Ecto neural progenitor cell (in vitro differentiated cells): ENCODE results near the gene RASSF1.

ENCODE experiments used
- DNase-seq: peaks from one replicate; pipeline ENCODE4 v3.0.0-alpha.2; 2018; ENCODE audit warnings: low spot score

Gene RASSF1, protein sequence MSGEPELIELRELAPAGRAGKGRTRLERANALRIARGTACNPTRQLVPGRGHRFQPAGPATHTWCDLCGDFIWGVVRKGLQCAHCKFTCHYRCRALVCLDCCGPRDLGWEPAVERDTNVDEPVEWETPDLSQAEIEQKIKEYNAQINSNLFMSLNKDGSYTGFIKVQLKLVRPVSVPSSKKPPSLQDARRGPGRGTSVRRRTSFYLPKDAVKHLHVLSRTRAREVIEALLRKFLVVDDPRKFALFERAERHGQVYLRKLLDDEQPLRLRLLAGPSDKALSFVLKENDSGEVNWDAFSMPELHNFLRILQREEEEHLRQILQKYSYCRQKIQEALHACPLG

DNA sequence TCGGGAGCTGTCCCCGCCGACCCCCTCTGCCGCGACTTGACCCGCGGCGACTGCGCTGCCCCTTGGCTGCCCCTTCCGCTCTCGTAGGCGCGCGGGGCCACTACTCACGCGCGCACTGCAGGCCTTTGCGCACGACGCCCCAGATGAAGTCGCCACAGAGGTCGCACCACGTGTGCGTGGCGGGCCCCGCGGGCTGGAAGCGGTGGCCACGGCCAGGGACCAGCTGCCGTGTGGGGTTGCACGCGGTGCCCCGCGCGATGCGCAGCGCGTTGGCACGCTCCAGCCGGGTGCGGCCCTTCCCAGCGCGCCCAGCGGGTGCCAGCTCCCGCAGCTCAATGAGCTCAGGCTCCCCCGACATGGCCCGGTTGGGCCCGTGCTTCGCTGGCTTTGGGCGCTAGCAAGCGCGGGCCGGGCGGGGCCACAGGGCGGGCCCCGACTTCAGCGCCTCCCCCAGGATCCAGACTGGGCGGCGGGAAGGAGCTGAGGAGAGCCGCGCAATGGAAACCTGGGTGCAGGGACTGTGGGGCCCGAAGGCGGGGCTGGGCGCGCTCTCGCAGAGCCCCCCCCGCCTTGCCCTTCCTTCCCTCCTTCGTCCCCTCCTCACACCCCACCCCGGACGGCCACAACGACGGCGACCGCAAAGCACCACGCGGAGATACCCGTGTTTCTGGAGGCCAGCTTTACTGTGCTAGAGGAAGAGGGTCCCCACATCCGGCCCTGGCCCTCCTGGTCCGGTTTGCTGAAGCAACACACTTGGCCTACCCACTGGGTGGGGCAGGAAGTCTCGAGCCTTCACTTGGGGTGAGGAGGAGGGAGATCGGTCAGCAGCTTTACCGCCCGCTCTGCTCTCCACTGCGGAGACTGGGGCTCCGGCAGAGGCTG, at the start of gene RASSF1:
Gene RASSF1 (minus strand): TSS at position 389 of the 882 bp plus-strand sequence. CDS start 31 bp downstream, at position 358.
- DNase-seq, result no peak

GRCh38 chr3:50389414-50389767, 48.8 kb upstream of the RASSF1 start:
- no peak for DNase-seq

DNA sequence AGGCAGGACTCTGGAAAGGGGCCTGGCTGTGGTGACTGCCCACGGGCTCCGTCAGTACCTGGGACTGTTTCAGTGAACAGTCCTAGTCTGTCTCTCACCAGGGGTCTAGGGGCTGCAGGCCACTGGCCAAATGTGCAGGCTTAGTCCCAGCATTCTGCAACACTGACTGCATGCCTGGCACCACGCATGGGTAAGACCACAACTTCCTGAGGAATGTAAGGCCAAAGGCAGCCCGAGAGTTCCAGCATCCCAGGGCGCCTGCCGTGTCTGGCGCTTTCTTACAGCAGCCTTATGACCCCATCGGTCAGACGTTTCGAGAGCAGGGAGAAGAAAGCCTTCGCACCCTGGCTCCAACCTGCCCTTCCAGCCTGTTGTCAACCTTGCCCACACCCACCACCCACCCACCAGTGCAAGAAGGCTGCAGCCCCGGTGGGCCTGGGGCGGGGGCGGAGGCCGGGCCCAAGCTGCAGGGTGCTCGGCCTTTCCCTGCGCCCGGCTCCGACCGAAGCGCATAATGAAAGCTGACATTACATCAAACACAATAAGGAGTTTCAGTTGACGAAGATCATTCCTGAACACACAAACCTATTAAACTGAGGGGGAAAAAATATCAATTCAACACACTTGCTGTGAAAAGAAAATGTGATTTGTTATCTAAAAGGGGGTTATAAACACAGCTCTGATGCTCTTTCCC, 48.2 kb upstream of the RASSF1 start:
- no peak for DNase-seq

- DNase-seq, result peak; percentile 76
These were observed 47.5 kb upstream of the RASSF1 start for GRCh38 chr3:50388016-50388719.

DNA sequence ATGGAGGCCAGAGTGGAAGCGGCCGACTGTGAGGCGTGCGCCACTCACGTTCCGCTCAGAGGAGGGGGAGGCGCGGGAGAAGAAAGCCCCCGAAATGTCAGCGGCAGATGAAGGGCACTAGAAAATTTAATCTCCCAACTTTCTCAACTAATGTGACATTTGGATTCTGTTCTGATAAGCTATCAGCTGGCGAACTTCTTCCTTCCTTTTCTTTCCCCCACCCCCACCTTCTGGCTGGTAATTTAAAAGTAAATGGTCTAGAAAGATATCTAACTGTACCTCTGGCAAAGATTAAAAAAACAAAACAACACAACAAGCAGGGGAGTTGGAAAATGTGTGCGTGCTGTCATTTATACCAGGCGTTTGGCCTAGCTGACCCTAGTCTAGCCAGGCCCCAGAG, 45.1 kb upstream of the RASSF1 start:
- no peak for DNase-seq

GRCh38 chr3:50383750-50384149, 43.1 kb upstream of the RASSF1 start:
- DNase-seq, result no peak

- no peak for DNase-seq
These were observed 42.1 kb upstream of the RASSF1 start for GRCh38 chr3:50382722-50383121.

- no peak for DNase-seq
These were observed 40.7 kb upstream of the RASSF1 start for GRCh38 chr3:50381383-50381782.

DNA sequence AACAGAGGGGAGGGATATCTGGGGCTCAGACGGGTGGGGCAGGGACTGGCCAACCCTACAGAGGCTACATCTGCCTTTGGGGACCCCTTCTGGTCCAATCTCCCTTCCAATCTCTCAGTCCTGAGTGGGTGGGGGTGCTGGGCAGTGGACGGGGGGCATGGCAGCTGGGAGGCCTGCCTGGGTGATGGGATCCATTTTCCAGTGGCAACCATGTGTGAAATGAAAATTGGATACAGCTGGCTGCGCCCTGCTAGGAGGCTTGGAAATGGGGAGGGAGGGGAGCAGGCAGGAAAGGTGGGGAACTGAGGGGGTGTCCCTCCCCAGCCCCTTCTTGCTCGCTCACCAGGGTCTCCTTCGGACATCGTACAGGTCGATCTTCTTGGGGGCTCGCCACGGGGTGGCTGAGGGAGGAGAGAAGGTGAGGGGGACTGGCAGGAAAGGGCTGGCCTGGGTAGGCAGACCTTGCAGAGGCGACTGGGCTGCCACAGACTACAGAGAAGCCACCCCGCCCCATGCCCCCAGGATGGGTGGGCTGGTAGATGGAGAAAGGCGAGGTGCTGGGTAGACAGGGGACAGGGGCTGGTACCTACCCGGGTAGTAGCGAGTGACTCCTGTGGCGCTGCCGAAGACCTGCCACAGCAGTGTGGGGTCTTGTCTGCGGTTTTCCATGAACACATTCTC, 39.9 kb upstream of the RASSF1 start:
- no peak for DNase-seq

- no peak for DNase-seq
These were observed 38.1 kb upstream of the RASSF1 start for GRCh38 chr3:50378757-50379156.

GRCh38 chr3:50378024-50378423, 37.4 kb upstream of the RASSF1 start:
- DNase-seq, result no peak

GRCh38 chr3:50375258-50375931, 34.8 kb upstream of the RASSF1 start:
- DNase-seq, result no peak

DNA sequence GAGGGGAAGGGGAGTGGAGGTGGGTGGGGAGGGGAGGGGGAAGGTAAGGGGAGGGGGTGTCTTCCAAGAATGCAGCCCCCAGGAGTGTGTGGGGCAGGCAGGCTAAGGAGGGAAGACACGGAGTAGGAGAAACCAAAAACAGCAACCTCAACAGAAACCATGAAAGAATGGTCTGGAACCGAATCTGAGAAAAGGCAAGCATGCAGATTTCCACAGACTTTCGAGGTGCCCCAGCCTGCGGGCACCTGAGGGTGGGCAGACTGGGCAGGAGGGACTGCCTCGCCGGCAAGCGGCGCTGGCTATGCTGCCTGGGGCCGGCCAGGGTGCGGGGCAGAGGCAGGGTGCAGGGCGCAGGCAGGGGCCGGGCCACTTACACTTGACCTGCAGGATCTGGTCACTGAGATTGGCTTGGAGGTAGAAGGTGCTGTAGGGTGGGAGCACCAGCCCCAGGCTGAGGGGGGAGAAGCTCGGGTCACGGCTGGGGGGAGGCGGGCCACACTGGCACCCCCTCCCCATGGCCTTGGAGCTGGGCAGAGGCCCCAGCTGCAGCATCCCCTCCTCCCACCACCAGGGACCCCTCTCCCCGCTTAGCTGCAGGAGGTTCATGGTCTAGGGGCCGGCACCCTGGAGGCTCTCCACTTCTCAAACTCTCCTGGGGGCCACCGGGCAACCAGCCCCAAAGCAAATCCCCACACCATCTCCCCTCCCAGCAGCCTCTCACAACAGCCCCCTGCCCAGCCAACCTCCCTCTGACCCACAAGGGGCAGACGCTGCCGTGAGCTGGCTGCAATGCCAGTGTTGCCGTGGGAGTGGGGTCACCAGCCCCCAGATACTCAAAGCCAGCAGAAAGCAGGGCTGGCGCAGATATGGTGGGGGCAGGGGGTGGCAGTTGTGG, 34.0 kb upstream of the RASSF1 start:
- no peak for DNase-seq

DNA sequence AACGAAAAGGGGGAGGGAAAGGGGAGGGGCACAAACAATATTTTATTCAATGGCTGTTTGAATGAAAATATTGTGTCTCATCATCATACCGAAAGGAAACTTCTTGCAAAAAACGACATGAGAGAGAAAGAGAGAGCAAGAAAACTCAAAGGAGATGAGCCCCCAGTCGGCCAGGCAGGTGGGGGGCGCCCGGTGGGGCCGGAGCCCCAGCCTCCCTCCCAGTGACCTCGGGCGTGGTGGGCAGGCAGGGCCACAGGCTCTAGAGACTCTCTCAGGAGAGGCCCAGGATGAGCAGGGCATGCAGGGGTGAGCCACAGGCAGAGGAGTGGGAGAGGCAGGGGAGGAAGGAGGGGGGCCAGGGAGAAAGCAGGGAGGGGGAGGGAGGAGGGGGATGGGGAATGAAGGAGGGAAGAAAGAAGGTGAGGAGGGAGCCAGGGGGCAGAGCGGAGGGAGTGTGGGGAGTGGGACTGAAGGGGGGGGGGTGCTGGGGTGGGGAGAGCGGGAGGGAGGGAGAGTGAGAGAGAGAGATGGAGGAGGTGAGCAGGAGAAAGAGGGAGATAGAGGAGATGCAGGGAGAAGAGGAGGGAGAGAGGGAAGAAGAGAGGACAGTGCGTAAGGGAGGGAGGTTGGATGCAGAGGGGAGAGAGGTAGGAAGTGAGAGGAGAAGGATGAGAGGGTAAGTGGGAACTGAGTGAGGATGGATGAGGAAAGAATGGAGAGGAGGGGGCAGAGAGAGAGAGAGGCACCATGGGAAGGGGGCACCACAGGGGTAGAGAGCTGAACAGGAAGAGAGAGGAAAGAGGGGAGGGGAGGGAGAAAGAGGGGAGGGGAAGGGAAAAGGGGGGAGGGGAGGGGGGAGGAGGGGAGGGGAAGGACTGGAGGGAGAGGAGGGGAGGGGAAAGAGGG, 32.8 kb upstream of the RASSF1 start:
- no peak for DNase-seq

- no peak for DNase-seq
These were observed 31.7 kb upstream of the RASSF1 start for GRCh38 chr3:50372349-50372748.

DNA sequence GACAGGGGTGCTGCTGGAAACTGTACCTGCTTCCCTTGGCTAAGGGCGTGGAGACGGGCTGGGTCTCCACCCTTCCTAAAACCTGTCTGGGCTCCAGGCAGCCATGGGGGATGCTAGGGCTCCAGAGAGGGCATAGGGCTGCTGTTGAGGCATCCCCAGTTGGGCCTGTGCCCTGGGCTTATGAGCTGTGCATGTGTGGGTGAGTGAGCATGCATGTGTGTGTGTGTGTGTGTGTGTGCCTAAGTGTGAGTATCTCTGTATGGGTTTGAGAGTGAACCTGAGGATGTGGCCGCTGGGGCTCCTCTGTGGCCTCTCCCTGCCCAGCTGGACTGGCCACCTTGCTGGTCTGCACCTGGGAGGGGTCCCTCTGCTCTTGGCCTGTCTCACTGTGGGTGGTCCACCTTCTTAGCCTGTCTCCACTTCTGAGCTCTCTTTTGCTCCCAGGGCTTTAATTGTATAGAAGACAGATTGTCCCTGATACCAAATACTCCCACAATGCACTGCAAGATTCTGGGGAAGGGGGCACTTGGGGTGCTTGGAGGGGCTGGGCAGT, 30.6 kb upstream of the RASSF1 start:
- no peak for DNase-seq

GRCh38 chr3:50370594-50370993, 30.0 kb upstream of the RASSF1 start:
- DNase-seq, result no peak

GRCh38 chr3:50369012-50369670, 28.5 kb upstream of the RASSF1 start:
- DNase-seq, result no peak
